ENCODE data around the gene IFNGR2. TPM values are rescaled to one million over a fixed set of nuclear protein-coding genes. Genes with fewer than 3 reads are reported as not detected.
"Not testable (repeated sequence)": the region's sequence is repeated elsewhere in the genome, so short reads cannot be mapped to it uniquely, and the experiment has no call there.

IFNGR2 gene
- total RNA-seq, 1 donor from 2014 or later: 34.0 TPM

DNA sequence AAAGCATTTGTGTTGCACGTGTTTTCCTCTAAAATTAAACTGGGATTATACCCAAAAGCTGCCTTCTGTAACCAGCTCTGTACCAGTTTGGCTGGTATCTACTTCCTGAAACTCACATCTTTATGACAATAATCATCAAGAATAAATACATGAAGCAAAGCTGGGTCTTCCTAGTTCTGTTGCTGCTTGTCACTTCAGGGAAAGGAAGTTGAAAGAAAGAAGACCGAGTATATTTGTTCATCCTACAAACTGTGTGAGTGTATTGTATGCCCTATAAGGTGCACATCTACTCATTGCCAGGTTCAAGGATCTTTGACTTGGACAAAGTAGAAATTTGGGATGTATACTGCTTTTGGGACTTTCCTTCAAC lies 29.1 kb upstream of the IFNGR2 start:
- peak; percentile 34 for ATAC-seq (ENCODE audit: poor library complexity)

DNA sequence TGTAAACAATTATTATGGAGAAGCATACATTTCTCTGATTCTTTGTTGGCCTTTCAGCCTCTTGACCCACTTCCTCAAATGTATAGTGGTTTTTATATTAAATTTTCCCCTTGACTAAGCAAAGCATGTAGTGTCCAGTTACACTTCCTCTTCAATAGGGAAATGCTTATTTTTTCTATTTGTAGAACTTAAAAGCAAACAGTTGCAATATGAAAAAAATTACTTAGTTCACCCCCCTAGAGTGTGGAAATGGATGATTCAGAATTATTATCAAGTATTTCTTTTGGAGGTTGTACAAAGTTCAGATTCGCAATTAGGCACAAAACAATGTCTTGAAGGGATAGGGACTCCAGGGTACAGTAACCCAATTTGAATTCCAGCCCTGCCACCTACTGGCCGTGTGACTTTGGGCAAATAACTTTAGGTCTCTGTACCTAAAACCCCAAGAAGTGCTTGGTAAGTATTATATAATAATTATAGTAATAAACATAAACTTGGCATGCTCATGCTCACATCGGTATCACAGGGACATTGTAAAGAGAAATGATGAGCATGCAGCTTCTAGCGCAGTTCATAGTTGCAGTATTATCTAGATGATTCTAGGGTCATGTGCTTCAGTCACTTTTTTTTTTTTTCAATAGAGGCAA lies 28.6 kb upstream of the IFNGR2 start:
- DNase-seq: peak; percentile 68
- intact Hi-C loops (cut with DNase I): loop anchor here (5.0 kb wide), 1 partner anchor 177 kb away; no protein-coding TSS in a partner anchor
- ATAC-seq (ENCODE audit: poor library complexity): peak; percentile 79

More for the DNA sequence above, 29.1 kb upstream of the IFNGR2 start:
- intact Hi-C loops (cut with DNase I): loop anchor here (5.0 kb wide), 1 partner anchor 177 kb away; no protein-coding TSS in a partner anchor
- no peak for DNase-seq

DNA sequence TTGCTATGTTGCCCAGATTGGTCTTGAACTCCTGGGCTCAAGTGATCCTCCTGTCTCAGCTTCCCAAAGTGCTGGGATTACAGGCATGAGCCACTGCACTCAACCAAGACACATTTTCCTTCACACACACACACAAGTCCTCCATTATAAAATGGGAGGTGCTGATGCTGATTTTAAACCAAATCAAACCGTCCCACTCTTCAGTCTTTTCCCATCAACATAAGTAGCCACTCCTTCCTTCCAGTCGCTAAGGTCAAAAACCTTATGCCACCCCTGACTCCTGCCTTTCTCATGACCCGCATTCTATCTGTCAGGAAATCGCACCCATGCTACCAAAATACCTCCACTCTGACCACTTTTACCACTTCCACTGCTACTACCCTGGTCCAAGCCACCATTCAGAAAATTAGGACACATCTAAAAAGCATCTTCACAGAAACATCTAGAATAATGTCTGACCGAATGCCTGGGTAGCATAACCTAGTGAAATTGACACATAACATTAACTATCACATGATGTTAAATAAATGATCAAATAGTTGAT lies 28.0 kb upstream of the IFNGR2 start:
- ATAC-seq (ENCODE audit: poor library complexity): no peak
- DNase-seq: no peak
- intact Hi-C loops (cut with DNase I): no loop called here

DNA sequence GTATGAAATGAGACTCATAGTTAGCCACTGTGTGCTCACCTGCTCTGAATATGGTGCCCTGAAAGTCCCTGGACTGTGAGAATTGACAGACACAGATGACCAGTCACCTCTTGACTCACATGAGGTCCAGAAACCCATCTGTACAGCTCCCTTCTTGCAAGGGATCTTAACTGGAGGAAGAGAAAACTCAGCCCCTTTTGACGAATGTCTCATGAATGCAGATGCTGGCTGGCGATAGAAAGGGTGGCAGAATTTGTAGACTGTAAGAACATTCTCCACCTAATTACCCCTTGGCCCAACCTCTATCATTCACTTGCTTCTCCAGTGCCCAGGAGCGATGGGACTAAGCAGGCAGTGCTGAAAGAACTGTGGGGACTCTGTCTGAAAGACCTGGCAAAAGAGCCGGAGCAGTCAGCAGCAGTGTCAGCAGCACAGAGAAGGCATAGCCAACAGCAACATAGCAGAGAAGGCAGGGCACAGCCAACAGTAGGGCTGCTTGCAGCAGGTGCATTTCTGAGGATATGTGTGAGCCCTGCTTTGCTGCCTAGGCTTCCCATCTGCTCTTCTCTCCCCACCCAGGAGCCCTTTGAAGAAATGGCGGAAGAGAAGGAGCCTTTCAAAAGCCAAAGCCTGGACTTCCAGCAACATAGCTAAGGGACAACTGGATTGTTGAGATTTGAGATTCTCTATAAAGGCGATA lies 25.8 kb upstream of the IFNGR2 start:
- intact Hi-C loops (cut with DNase I): no loop called here
- ATAC-seq (ENCODE audit: poor library complexity) (no peak), DNase-seq (no peak)

DNA sequence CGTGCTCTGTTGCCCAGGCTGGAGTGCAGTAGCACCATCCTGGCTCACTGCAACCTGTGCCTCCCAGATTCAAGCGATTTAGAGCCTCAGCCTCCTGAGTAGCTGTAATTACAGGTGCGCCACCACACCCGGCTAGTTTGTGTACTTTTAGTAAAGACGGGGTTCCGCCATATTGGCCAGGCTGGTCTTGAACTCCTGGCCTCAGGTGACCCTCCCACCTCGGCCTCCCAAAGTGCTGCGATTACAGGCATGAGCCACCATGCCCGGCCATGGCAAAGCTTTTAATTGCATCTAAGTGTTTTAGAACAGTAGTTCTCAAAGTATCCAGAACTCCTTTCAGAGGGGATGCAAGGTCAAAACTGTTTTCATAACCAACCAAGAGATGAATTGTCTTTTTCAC lies 25.1 kb upstream of the IFNGR2 start:
- no peak for ATAC-seq (ENCODE audit: poor library complexity)
- intact Hi-C loops (cut with DNase I): no loop called here

DNA sequence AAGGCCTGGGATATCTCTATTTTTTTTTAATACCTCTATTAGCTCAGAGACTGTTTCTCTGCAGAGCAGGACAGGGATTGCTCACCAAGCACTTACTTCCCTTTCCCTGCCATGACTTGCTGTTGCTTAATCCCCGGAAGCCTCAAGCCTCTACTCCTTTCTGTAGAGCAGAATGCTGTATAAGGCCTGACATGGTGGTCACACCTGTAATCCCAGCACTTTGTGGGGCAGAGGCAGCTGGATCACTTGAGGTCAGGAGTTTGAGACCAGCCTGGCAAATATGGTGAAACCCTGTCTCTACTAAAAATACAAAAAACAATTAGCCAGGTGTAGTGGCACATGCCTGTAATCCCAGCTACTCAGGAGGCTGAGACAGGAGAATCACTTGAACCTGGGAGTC lies 23.3 kb upstream of the IFNGR2 start:
- intact Hi-C loops (cut with DNase I); DNase-seq: not testable (repeated sequence)
- ATAC-seq (ENCODE audit: poor library complexity): peak; percentile 53

More for the DNA sequence above, 25.1 kb upstream of the IFNGR2 start:
- DNase-seq: no peak

DNA sequence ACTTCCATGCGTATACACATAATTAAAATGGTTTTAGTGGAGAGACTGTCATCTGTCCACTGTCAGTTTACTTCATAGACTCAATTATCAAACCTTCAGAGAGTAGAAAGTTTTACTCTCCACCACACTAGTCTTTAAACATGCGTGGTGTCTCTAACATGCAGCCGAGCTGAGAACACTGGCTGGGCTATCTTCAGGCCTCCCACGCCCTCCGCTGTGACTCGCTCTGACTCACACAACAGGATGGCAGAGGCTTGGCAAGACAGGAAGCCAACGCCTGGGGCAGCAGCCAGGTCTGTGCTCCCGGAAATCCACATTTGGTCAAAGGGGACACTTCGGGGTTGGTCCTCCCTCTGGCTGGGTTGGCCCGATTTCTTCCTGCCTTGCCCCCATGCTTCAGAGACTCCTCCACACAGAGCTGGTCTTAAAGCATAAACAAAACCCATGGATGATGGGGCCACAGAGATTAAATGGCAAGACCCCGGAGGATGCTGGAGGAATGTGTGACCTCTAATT lies 22.7 kb upstream of the IFNGR2 start:
- peak; percentile 93 for DNase-seq
- ATAC-seq (ENCODE audit: poor library complexity): peak; percentile 97
- intact Hi-C loops (cut with DNase I): no loop called here

DNA sequence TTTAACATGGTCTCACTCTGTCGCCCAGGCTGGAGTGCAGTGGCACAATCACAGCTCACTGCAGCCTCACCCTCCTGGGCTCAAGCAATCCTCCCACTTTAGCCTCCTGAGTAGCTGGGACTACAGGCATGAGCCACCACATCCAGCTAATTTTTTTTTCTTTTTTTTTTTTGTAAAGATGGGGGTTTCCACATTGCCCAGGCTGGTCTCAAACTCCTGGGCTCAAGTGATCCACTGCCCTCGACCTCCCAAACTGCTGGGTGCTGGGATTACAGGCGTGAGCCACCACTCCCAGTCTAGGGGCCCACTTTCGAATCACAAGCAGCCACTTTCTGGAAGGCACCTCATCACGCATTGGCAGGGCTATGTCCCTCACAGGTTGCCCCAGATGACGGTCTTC lies 21.8 kb upstream of the IFNGR2 start:
- intact Hi-C loops (cut with DNase I); DNase-seq; ATAC-seq (ENCODE audit: poor library complexity): not testable (repeated sequence)

DNA sequence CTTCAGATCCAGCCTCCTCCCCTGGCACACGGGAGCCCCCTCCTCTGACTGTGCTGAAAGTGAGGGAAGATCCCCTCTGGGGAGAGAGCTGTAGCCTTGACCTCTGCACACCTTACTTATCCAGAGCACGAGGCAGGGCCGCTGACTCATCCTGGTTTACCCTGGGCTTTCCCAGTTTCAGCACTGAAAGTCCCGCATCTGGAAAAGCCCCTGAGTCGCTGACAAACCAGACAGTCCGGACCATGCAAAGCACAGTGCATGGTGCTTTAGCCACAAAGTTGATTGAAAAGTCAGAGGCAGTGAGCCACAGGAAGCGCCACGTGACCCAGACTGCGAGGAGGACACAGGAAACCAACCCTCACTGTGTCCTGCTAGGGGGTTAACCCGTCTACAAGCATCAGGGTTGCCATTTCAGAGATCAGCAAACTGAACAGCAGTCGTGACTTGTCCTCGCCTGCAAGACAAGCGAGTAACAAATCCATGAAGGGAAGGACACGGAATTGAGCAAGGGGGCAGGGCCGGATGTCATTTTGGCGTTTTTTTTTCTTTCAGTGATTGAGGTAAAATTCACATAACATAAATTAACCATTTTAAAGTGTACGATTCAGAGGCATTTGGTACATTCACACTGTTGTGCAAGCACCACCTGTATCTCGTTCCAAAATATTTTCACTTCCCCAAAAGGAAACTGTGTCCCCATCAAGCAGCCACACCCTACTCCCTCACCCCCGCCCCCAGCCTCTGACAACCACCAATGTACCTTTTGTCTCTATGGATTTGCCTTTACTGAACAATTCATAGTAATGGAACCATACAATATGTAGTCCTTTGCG lies 19.9 kb upstream of the IFNGR2 start:
- ATAC-seq (ENCODE audit: poor library complexity): peak; percentile 38
- intact Hi-C loops (cut with DNase I): no loop called here
- peak; percentile 74 for DNase-seq

DNA sequence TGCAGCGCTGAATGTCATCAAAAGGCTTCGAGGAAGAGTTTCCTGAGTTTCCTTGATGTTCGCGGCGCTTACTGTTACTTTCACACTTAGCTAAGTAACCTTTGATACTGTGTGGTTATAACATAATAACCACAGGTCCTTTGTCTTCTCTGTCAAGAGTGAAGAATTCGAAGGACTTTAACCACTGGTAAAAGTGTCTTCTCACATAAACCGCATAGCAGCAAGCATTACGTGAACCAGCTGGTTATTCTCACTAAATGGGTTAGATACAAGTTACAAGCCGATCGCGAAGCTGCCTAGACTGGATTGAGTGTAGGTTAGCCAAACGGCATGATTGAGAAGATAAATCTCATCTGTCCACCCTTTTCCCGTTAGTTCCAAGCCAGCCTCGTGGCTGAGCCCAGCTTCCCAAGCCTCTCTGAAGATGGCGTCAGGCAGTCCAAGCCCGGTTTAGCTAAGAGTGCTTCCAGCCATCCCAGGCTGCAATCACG lies 18.3 kb upstream of the IFNGR2 start:
- ATAC-seq (ENCODE audit: poor library complexity): no peak
- DNase-seq: no peak
- intact Hi-C loops (cut with DNase I): no loop called here

DNA sequence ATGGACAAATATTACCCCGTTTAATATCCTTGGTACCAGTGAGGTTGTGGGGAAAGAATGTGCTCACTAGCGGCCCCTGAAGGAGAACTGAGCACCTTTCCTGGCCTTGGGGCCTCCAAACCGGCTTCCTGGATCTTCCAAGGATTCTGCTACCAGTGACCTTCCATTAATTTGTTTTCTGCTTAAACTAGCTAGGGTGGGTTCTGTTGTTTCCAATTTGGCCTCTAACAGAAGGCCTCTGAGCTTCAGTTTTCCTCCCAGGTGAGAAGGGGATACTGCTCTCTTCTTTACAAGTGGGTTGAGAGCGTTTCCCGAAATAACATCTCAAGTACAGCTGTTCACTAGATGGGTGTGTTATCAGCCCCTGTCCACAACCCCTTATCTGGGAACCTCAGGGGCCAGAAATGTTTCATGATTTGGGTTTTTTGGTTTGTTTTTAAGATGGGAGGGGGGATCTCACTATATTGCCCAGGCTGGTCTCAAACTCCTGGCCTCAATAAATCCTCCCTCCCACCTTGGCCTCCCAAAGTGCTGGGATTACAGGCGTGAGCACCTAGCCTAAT lies 16.9 kb upstream of the IFNGR2 start:
- DNase-seq: no peak
- no peak for ATAC-seq (ENCODE audit: poor library complexity)
- intact Hi-C loops (cut with DNase I): no loop called here

DNA sequence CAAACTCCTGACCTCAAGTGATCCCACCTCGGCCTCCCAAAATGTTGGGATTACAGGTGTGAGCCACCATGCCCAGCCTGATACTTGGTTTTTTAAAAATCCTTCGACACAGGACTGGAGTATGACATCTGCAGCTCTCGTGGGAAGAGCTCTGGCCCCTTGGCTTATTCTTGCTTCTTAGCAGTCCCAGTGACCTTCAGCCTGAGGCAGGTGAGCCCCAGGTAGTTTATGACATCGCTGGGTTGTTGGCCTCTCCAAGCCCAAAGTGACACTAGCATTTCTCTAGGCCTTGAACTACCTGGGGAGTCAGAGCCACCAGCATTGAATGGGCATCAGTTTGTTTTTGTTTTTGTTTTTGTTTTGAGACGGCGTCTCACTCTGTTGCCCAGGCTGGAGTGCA lies 15.9 kb upstream of the IFNGR2 start:
- DNase-seq: no peak
- no peak for ATAC-seq (ENCODE audit: poor library complexity)
- intact Hi-C loops (cut with DNase I): no loop called here

DNA sequence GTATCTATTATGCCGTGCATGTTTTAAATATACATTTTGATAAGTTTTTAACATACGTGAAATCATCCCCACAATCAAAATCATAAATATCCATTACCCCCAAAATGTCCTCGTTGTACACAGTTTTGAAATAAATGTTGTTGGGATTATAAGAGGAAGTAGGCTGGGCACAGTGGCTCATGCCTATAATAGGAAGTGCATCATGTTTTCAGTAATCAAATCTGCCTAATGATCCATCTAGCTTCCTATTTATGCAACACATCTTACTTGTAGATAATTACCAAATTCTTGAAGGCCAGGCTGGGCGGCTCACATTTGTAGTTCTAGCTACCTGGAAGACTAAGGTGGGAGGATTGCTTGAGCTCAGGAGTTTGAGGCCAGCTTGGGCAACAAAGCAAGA lies 15.0 kb upstream of the IFNGR2 start:
- DNase-seq: no peak
- no peak for ATAC-seq (ENCODE audit: poor library complexity)
- intact Hi-C loops (cut with DNase I): no loop called here

DNA sequence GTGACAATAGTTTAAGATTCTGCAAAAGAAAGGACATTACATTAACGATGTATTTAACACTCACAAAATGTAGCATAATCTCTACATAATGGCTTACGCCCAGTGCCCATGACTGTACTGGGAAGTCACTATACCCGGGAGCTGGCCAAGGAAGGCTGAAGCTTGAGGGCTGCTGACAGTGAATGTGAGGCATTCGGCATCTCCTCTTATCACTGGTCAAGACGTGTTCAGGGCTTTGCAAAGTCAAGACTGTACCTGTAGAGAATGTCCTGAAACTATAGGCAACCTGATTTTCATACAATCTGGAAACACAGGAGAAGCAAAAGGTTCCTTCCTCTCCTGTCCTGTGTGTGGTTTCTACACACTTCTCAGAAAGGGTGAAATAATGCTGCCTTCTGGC lies 12.7 kb upstream of the IFNGR2 start:
- ATAC-seq (ENCODE audit: poor library complexity) (no peak), DNase-seq (no peak)
- intact Hi-C loops (cut with DNase I): no loop called here

DNA sequence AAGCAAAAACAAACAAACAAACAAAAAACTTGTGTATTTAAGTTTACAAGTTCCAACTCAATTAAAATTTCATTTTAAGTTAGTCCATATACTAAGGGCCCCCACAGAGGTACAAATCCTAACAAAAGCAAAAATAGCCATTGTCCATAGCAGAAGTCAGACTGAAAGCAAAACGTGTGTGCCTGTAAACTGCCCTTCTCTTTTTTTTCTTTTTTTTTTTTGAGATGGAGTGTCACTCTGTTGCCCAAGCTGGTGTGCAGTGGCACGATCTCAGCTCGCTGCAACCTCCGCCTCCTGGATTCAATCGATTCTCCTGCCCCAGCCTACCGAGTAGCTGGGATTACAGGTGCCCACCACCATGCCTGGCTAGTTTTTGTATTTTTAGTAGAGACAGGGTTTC lies 11.6 kb upstream of the IFNGR2 start:
- ATAC-seq (ENCODE audit: poor library complexity) (no peak), DNase-seq (no peak)
- intact Hi-C loops (cut with DNase I): no loop called here

DNA sequence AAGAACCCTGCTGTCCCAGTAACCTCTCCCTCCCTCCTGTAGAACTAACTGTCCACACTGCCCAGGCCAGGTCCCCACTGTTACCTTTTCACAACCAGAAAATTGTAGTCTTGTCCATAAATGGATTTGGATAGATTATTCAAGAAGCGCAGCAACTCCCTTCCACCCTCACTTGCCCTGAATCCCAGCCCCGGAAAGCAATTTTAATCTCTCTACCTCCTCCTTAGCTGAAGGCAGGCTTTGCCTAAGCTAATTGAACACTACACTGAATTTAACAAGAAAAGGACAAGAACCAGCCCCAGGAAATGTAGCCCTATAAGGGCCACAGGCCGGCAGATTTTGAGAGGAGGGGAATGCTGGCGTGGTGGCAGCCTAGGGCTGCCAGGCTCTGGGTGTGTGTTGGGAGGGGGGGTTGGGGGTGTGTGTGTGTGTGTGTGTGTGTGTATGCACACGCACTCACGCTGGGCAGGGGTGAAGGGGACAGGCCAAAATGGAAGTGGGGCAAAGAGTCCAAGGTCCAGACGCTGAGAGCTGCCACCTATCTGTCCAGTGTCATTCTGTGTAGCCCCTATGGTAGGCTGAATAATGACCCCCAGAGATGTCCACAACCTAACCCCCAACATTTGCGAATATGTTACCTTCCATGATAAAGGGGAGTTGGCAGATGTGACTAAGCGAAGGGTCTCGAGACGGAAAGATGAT lies 10.8 kb upstream of the IFNGR2 start:
- no peak for ATAC-seq (ENCODE audit: poor library complexity)
- DNase-seq: no peak
- intact Hi-C loops (cut with DNase I): no loop called here

DNA sequence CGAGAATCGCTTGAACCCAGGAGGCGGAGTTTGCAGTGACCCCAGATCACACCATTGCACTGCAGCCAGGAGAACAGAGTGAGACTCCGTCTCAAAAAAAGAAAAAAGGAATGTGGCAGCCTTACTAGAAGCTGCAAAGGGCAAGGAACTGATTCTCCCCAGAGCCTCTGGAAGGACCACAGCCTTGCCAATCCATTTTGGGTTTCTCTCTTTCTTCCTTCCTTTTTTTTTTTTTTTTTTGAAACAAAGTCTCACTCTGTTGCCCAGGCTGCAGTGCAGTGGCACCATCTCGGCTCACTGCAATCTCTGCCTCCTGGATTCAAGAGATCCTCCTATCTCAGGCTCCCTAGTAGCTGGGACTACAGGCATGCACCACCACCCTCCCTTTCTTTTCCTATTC lies 9.9 kb upstream of the IFNGR2 start:
- ATAC-seq (ENCODE audit: poor library complexity): peak; percentile 46
- intact Hi-C loops (cut with DNase I): no loop called here
- DNase-seq: no peak

DNA sequence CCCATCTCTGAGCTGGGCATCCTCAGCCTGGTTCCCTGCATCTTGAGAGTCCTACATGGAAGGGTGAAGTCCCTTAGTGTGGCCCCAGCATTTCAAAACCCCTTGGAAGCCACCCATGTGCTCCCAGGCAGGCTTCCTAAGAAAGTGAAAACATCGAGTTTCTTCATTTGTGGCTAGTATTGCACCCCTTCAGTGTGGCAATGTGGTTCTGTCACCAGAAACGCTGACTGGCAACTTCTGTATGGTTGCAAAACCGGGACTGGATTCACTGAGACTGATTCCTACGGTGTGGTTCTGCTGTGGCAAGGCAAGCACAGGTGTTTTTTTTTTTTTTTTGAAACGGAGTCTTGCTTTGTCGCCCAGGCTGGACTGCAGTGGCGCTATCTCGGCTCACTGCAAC lies 9.0 kb upstream of the IFNGR2 start:
- peak; percentile 69 for ATAC-seq (ENCODE audit: poor library complexity)
- DNase-seq: peak; percentile 53
- intact Hi-C loops (cut with DNase I): no loop called here

Data from Right ventricle myocardium superior (tissue), 1 donor.